ENCODE results near the gene F2RL3.

GRCh38 chr19:16889366-16889882 is 625 bp downstream of the F2RL3 start:
- no peak for TF ChIP-seq CTCF (IDR thresholded peaks at IDR 0.05 in 4 of 5, conservative IDR thresholded peaks at IDR 0.05 in 1 of 5)
- TF ChIP-seq POLR2A (IDR thresholded peaks at IDR 0.05), result no peak
